Smooth muscle cell (in vitro differentiated cells): Measurements from ENCODE around the gene TMEM154. TPM values are rescaled to one million over a fixed set of nuclear protein-coding genes. Genes with fewer than 3 reads are reported as not detected.

Experiments used
- DNase-seq: peaks from one replicate; lab custom pipeline; 2025; ENCODE audit not compliant: unreplicated experiment; lab: John Stamatoyannopoulos, UW
- H2AFZ ChIP-seq: fragments of 200-600 bp; sonication (generic); 2 replicates; pipeline ENCODE4 v1.6.0; 2016; ENCODE audit warnings: antibody characterized with exemption, low read depth, mild to moderate bottlenecking
- H3F3A ChIP-seq: fragments of 200-600 bp; sonication (generic); 2 replicates; pipeline ENCODE4 v1.6.0; 2017; ENCODE audit warnings: antibody characterized with exemption, low read depth
- H3K27ac ChIP-seq: fragments of 200-600 bp; sonication (generic); 2 replicates; pipeline ENCODE4 v1.5.1; 2016; ENCODE audit warnings: low read depth, mild to moderate bottlenecking
- H3K27me3 ChIP-seq: fragments of 200-600 bp; sonication (generic); 2 replicates; pipeline ENCODE4 v1.6.1; 2016; ENCODE audit warnings: low read depth, mild to moderate bottlenecking
- H3K36me3 ChIP-seq: fragments of 200-600 bp; sonication (generic); 2 replicates; pipeline ENCODE4 v1.5.1; 2016; ENCODE audit warnings: low read depth
- H3K4me1 ChIP-seq: fragments of 200-600 bp; sonication (generic); 2 replicates; pipeline ENCODE4 v1.5.1; 2016; ENCODE audit warnings: low read depth
- H3K4me2 ChIP-seq: fragments of 200-600 bp; sonication (generic); 2 replicates; pipeline ENCODE4 v1.6.0; 2016; ENCODE audit warnings: mild to moderate bottlenecking
- H3K4me3 ChIP-seq: fragments of 200-600 bp; sonication (generic); 2 replicates; pipeline ENCODE4 v1.5.1; 2016; ENCODE audit warnings: mild to moderate bottlenecking
- H3K79me2 ChIP-seq: fragments of 200-600 bp; sonication (generic); 2 replicates; pipeline ENCODE4 v1.6.0; 2016; ENCODE audit warnings: low read depth, mild to moderate bottlenecking
- H3K9ac ChIP-seq: fragments of 200-600 bp; sonication (generic); 2 replicates; pipeline ENCODE4 v1.6.0; 2016; ENCODE audit warnings: low read depth
- H3K9me3 ChIP-seq: fragments of 200-600 bp; sonication (generic); replicated peaks from 2 replicates; pipeline ENCODE4 v1.5.1; 2016; ENCODE audit warnings: low read depth
- H4K20me1 ChIP-seq: fragments of 200-600 bp; sonication (generic); 2 replicates; pipeline ENCODE4 v1.6.0; 2016; ENCODE audit warnings: low read depth
- WGBS: methylation state at CpG from one replicate; pipeline ENCODE4 v1.1.7; 2016; ENCODE audit warnings: low lambda C conversion rate; 5-methylcytosine and 5-hydroxymethylcytosine counted together
- polyA plus RNA-seq: library from polyadenylated mRNA; unstranded; fragments of >200 nt; fragmentation: Nextera tagmentation; extraction: Ambion mirVana; gene quantifications from 2 replicates; pipeline ENCODE4 v1.2.1, GENCODE V29; 2016
- total RNA-seq: library from RNA; depleted of rRNA; stranded (reverse); fragments of >200 nt; gene quantifications from 2 replicates; pipeline ENCODE4 v1.2.3, GENCODE V29; 2014
- TF ChIP-seq, protein P1 (sequence below): fragments of 200-600 bp; sonication (generic); IDR thresholded peaks from 2 replicates; pipeline ENCODE4 v1.5.1; 2017; ENCODE audit warnings: borderline replicate concordance, mild to moderate bottlenecking, antibody characterized with exemption; ENCODE audit not compliant: insufficient read depth, poor library complexity, severe bottlenecking

The TMEM154 gene
- total and polyA plus RNA-seq, 2 experiments from 2014 or later: 1.8 to 6.0 TPM

DNA sequence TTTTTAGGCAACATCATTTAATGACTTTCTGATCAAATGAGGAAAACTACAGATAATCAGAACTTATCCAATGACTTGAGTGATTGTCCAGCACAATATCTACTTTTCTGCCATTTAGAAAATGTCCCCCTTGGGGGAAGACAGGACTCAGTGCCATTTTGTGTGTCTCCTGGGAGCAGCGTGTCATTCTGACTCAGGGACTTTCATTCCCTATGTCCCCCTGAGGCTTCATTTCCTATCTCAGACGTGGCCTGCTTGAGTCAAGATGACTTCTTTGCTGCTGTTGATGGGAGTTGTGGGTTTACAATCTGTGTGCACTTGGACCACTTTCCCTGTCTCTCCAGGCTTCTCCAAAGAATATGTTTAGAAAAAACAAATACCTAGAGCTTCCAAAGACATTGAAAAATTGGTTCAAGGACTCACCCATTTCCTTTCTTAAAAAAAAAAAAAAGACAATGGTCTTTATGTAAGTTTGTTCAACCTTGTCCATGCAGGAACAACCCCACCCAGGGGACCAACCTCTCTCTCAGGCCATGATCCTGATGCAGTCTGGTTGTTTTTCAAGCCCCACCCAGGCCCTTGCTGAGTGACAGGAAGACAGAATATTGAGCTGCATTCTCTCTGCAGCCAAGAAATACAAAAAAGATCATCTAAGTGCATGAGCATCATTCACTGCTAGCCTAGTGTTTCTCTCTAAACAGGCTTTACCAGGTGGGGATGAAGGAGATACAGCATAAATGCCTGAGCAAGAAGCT lies 34.3 kb upstream of the TMEM154 start:
- WGBS: 58% methylated on average over 2 of the region's 2 CpGs
- Histone ChIP-seq H4K20me1 (no peaks in the 10 kb centered on the region), H3K9ac (no peak overlapping the region), H2AFZ (no peak overlapping the region), H3K27ac (no peak overlapping the region), H3F3A (no peaks in the 10 kb centered on the region), H3K4me2 (no peak overlapping the region), H3K27me3 (no peaks in the 10 kb centered on the region), H3K4me3 (no peak overlapping the region), H3K9me3 (no peaks in the 10 kb centered on the region), H3K36me3 (no peaks in the 10 kb centered on the region), H3K79me2 (no peaks in the 10 kb centered on the region), H3K4me1 (no peaks in the 10 kb centered on the region)
- DNase-seq: no peak
- TF ChIP-seq, protein P1, sequence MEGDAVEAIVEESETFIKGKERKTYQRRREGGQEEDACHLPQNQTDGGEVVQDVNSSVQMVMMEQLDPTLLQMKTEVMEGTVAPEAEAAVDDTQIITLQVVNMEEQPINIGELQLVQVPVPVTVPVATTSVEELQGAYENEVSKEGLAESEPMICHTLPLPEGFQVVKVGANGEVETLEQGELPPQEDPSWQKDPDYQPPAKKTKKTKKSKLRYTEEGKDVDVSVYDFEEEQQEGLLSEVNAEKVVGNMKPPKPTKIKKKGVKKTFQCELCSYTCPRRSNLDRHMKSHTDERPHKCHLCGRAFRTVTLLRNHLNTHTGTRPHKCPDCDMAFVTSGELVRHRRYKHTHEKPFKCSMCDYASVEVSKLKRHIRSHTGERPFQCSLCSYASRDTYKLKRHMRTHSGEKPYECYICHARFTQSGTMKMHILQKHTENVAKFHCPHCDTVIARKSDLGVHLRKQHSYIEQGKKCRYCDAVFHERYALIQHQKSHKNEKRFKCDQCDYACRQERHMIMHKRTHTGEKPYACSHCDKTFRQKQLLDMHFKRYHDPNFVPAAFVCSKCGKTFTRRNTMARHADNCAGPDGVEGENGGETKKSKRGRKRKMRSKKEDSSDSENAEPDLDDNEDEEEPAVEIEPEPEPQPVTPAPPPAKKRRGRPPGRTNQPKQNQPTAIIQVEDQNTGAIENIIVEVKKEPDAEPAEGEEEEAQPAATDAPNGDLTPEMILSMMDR: no peak

DNA sequence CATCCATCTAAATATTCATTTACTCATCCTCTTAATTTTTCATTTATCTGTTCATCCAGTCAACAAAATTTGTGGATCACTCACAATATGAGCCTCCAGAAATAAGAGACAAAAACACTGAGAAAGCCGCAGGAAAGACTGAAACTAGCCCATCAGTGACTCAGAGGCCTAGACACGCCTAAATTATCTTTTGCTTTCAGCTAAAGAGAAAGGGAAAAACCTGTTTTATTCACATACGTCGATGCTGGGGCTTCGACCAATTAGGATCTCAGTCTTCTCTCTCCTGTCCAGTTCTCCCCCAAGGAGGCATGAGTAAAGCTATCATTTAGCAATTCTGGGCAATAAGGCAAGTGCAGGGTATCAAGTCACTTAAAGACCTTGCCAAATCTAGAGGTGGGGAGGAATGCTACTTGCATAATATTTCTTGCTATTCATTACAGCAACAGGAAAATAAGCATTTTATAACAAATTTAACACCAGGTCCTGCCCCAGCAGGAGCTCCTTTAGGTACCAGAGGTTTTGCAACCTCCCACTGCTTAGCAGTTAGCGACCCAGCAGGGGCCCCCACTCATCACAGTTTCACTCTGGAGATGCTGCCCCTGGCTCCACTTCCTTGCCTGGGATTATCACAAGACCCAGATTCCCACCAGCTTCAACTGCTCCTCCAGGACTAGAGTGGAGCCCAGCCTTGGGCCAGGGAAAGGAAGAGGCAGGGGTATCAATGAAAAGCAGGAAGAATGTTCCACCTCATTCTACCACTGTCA lies 30.1 kb upstream of the TMEM154 start:
- peak overlapping the region; percentile 13 for H3K4me2 ChIP-seq
- peak overlapping the region; percentile 86 for H3K27ac ChIP-seq
- H3K36me3 ChIP-seq: no peaks in the 10 kb centered on the region
- peak overlapping the region; percentile 60 for H3K9ac ChIP-seq
- no peak for DNase-seq
- TF ChIP-seq, protein P1: no peak
- H2AFZ ChIP-seq: no peak overlapping the region
- no peaks in the 10 kb centered on the region for H4K20me1 ChIP-seq
- H3F3A ChIP-seq: no peaks in the 10 kb centered on the region
- no peaks in the 10 kb centered on the region for H3K79me2 ChIP-seq
- WGBS: 55% methylated on average over 6 of the region's 6 CpGs
- H3K4me3 ChIP-seq: no peak overlapping the region
- H3K9me3 ChIP-seq: no peaks in the 10 kb centered on the region
- no peaks in the 10 kb centered on the region for H3K27me3 ChIP-seq
- H3K4me1 ChIP-seq: peaks cover 5% of the 10 kb centered on the region

DNA sequence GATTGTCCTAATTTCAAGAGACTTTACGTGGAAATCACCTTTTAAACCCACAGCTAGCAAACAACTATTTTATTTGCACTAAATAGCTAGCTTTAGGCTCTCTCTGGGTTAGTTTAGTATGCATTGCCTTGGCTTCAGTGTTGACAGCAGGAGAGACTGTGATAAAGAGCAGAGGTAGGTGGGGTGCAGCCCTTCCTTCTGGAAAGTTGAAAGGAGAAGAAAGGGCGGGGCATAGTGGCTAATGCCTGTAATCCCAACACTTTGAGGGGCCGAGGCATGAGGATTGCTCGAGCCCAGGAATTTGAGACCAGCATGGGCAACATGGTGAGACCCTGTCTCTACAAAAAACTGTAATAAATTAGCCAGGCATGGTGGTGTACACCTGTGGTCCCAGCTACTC lies 29.0 kb upstream of the TMEM154 start:
- no peaks in the 10 kb centered on the region for H3K36me3 ChIP-seq
- H2AFZ ChIP-seq: no peak overlapping the region
- H3K4me2 ChIP-seq: no peak overlapping the region
- H3K4me1 ChIP-seq: peaks cover 5% of the 10 kb centered on the region
- TF ChIP-seq, protein P1: no peak
- WGBS: 43% methylated on average over 4 of the region's 4 CpGs
- H3K9me3 ChIP-seq: no peaks in the 10 kb centered on the region
- H3F3A ChIP-seq: no peaks in the 10 kb centered on the region
- H3K27me3 ChIP-seq: no peaks in the 10 kb centered on the region
- H4K20me1 ChIP-seq: no peaks in the 10 kb centered on the region
- no peak for DNase-seq
- no peak overlapping the region for H3K4me3 ChIP-seq
- no peaks in the 10 kb centered on the region for H3K79me2 ChIP-seq
- peak overlapping the region; percentile 86 for H3K27ac ChIP-seq
- H3K9ac ChIP-seq: peak overlapping the region; percentile 34
